T-helper 1 cell treated with Interleukin-12 subunit alpha and Interleukin-12 subunit beta and Interleukin-4 antibody, amounts not matched to agents 30 μg/mL and 1 μg/mL, for 36 hours (primary cell): ENCODE data around the gene PAIP2B.
"Not testable (repeated sequence)": the region's sequence is repeated elsewhere in the genome, so short reads cannot be mapped to it uniquely, and the experiment has no call there.

Experiments used
- H3K27ac Mint-ChIP-seq: one replicate; pipeline ENCODE4 v1.8.0; 2021; ENCODE audit warnings: mild to moderate bottlenecking, mixed read lengths
- H3K27me3 Mint-ChIP-seq: one replicate; pipeline ENCODE4 v1.8.0; 2021; ENCODE audit warnings: low read depth, mixed read lengths
- H3K36me3 Mint-ChIP-seq: one replicate; pipeline ENCODE4 v1.8.0; 2021; ENCODE audit warnings: low read depth, mixed read lengths
- H3K4me1 Mint-ChIP-seq: one replicate; pipeline ENCODE4 v1.8.0; 2021; ENCODE audit warnings: low read depth, mixed read lengths
- H3K4me3 Mint-ChIP-seq: one replicate; pipeline ENCODE4 v1.8.0; 2021; ENCODE audit warnings: mild to moderate bottlenecking, moderate library complexity, mixed read lengths
- H3K9me3 Mint-ChIP-seq: one replicate; pipeline ENCODE4 v1.8.0; 2021; ENCODE audit warnings: mixed read lengths

Gene PAIP2B

GRCh38 chr2:71235930-71236587 lies 9.2 kb upstream of the PAIP2B start:
- Mint-ChIP-seq H3K27me3 (peaks cover 10% of the 10 kb centered on the region), H3K9me3 (no peaks in the 10 kb centered on the region), H3K27ac (no peak overlapping the region), H3K4me3 (no peak overlapping the region), H3K36me3 (no peaks in the 10 kb centered on the region), H3K4me1 (no peaks in the 10 kb centered on the region)

GRCh38 chr2:71233072-71233471 lies 6.2 kb upstream of the PAIP2B start:
- H3K27ac Mint-ChIP-seq, H3K36me3 Mint-ChIP-seq, H3K9me3 Mint-ChIP-seq, H3K4me1 Mint-ChIP-seq, H3K4me3 Mint-ChIP-seq: not testable (repeated sequence)
- H3K27me3 Mint-ChIP-seq: peaks cover 13% of the 10 kb centered on the region

GRCh38 chr2:71226096-71226964 lies 573 bp downstream of the PAIP2B start:
- Mint-ChIP-seq H3K4me3 (peak overlapping the region; percentile 94), H3K9me3 (no peaks in the 10 kb centered on the region), H3K4me1 (peaks cover 8% of the 10 kb centered on the region), H3K27ac (peak overlapping the region; percentile 75), H3K36me3 (no peaks in the 10 kb centered on the region), H3K27me3 (peaks cover 15% of the 10 kb centered on the region)

- Mint-ChIP-seq H3K27me3 (peaks cover 16% of the 10 kb centered on the region), H3K27ac (no peak overlapping the region), H3K9me3 (no peaks in the 10 kb centered on the region), H3K36me3 (no peaks in the 10 kb centered on the region), H3K4me1 (peaks cover 8% of the 10 kb centered on the region), H3K4me3 (no peak overlapping the region)
Measured at GRCh38 chr2:71224935-71225334, 2.0 kb downstream of the PAIP2B start.

GRCh38 chr2:71224457-71224856 lies 2.4 kb downstream of the PAIP2B start:
- Mint-ChIP-seq H3K4me1 (peaks cover 8% of the 10 kb centered on the region), H3K36me3 (no peaks in the 10 kb centered on the region), H3K27ac (no peak overlapping the region), H3K4me3 (no peak overlapping the region), H3K9me3 (no peaks in the 10 kb centered on the region), H3K27me3 (peaks cover 19% of the 10 kb centered on the region)

- Mint-ChIP-seq H3K4me3 (no peak overlapping the region), H3K27ac (no peak overlapping the region), H3K27me3 (peaks cover 16% of the 10 kb centered on the region), H3K36me3 (no peaks in the 10 kb centered on the region), H3K4me1 (peaks cover 8% of the 10 kb centered on the region), H3K9me3 (no peaks in the 10 kb centered on the region)
Measured at GRCh38 chr2:71223767-71224333, 3.1 kb downstream of the PAIP2B start.

- Mint-ChIP-seq H3K9me3 (no peaks in the 10 kb centered on the region), H3K4me1 (peaks cover 4% of the 10 kb centered on the region), H3K4me3 (no peak overlapping the region), H3K27ac (no peak overlapping the region), H3K27me3 (peaks cover 16% of the 10 kb centered on the region), H3K36me3 (no peaks in the 10 kb centered on the region)
Measured at GRCh38 chr2:71220743-71221142, 6.2 kb downstream of the PAIP2B start.

GRCh38 chr2:71216501-71216900 lies 10.4 kb downstream of the PAIP2B start:
- Mint-ChIP-seq H3K9me3 (no peaks in the 10 kb centered on the region), H3K27me3 (peaks cover 19% of the 10 kb centered on the region), H3K36me3 (no peaks in the 10 kb centered on the region), H3K4me1 (no peaks in the 10 kb centered on the region), H3K27ac (no peak overlapping the region), H3K4me3 (no peak overlapping the region)

- Mint-ChIP-seq H3K36me3 (no peaks in the 10 kb centered on the region), H3K27ac (no peak overlapping the region)
Measured at GRCh38 chr2:71215447-71215846, 11.5 kb downstream of the PAIP2B start.

GRCh38 chr2:71212336-71212735 lies 14.6 kb downstream of the PAIP2B start:
- Mint-ChIP-seq H3K4me3 (no peak overlapping the region), H3K27ac (no peak overlapping the region), H3K36me3 (no peaks in the 10 kb centered on the region), H3K9me3 (no peaks in the 10 kb centered on the region), H3K4me1 (no peaks in the 10 kb centered on the region), H3K27me3 (peaks cover 6% of the 10 kb centered on the region)

More at GRCh38 chr2:71215447-71215846, 11.5 kb downstream of the PAIP2B start:
- peaks cover 12% of the 10 kb centered on the region for H3K27me3 Mint-ChIP-seq
- H3K9me3 Mint-ChIP-seq: no peaks in the 10 kb centered on the region
- no peaks in the 10 kb centered on the region for H3K4me1 Mint-ChIP-seq
- H3K4me3 Mint-ChIP-seq: no peak overlapping the region

- Mint-ChIP-seq H3K9me3 (no peaks in the 10 kb centered on the region), H3K27ac (no peak overlapping the region), H3K4me1 (no peaks in the 10 kb centered on the region), H3K4me3 (no peak overlapping the region), H3K36me3 (peaks cover 1% of the 10 kb centered on the region), H3K27me3 (peaks cover 10% of the 10 kb centered on the region)
Measured at GRCh38 chr2:71210292-71210691, 16.6 kb downstream of the PAIP2B start.

GRCh38 chr2:71208756-71209155 lies 18.1 kb downstream of the PAIP2B start:
- Mint-ChIP-seq H3K27ac (no peak overlapping the region), H3K4me1 (no peaks in the 10 kb centered on the region), H3K36me3 (peaks cover 1% of the 10 kb centered on the region), H3K27me3 (peaks cover 14% of the 10 kb centered on the region), H3K4me3 (no peak overlapping the region), H3K9me3 (no peaks in the 10 kb centered on the region)

- Mint-ChIP-seq H3K36me3 (peaks cover 1% of the 10 kb centered on the region), H3K4me3 (no peak overlapping the region), H3K27me3 (peaks cover 8% of the 10 kb centered on the region), H3K4me1 (no peaks in the 10 kb centered on the region), H3K27ac (no peak overlapping the region), H3K9me3 (no peaks in the 10 kb centered on the region)
Measured at GRCh38 chr2:71207601-71208000, 19.3 kb downstream of the PAIP2B start.

- Mint-ChIP-seq H3K27me3 (peaks cover 8% of the 10 kb centered on the region), H3K36me3 (peaks cover 1% of the 10 kb centered on the region), H3K27ac (no peak overlapping the region), H3K9me3 (no peaks in the 10 kb centered on the region), H3K4me3 (no peak overlapping the region), H3K4me1 (no peaks in the 10 kb centered on the region)
Measured at GRCh38 chr2:71206271-71206670, 20.6 kb downstream of the PAIP2B start.

GRCh38 chr2:71191570-71191943 lies 35.3 kb downstream of the PAIP2B start:
- Mint-ChIP-seq H3K36me3 (peaks cover 2% of the 10 kb centered on the region), H3K4me3 (no peak overlapping the region), H3K27ac (no peak overlapping the region), H3K27me3 (peaks cover 4% of the 10 kb centered on the region), H3K4me1 (no peaks in the 10 kb centered on the region), H3K9me3 (peaks cover 8% of the 10 kb centered on the region)
